ELF-1 (cell line): ENCODE data around the gene LRP2.
"Not testable (repeated sequence)": the region's sequence is repeated elsewhere in the genome, so short reads cannot be mapped to it uniquely, and the experiment has no call there.

Experiments used
- DNase-seq: peaks from one replicate; pipeline ENCODE4 v3.0.0-alpha.2; 2016; ENCODE audit warnings: low read depth, low spot score

Gene LRP2

GRCh38 chr2:169301596-169302335, 60.6 kb downstream of the LRP2 start:
- DNase-seq, result no peak

DNA sequence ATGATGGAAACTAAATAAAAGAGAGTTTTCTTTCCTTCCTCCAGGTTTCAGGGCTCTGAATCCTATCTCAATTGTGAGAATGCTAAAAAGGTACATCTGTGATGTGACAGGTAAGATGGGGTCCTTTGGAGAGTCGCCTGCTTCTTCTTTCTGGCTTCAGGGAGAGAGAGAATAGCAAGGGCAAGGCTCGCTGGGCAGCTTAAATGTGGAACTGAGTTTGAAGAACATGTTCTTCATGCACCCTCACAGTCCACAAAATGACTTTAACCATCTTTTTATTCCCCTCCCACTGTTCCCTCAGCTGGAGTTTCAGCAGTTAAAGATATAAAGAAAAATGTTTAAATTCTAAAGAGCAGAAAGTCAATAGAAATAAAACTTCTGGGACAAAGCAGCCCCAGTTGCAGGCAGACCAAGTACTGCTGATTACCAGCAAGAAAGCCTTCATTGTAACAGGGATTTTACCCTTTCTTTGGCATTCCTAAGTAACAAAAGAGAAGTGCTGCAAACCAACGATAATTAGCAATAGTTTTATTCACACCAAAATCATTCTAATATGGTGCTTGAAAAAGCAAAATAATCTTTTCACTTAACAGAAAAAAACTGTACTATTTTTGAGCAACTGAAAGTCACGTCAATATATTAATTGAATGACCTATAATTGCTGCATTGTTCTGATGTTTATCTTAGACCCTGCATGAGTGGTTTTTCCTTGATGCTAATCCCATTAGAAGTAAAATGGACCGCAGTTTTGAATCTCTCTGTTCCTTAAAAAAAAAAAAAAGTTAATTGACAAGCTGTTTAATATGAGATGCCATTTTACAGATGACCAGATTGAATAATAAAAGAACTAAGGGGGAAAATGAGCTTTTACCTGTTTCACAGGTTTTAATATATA, 61.5 kb downstream of the LRP2 start:
- no peak for DNase-seq

DNA sequence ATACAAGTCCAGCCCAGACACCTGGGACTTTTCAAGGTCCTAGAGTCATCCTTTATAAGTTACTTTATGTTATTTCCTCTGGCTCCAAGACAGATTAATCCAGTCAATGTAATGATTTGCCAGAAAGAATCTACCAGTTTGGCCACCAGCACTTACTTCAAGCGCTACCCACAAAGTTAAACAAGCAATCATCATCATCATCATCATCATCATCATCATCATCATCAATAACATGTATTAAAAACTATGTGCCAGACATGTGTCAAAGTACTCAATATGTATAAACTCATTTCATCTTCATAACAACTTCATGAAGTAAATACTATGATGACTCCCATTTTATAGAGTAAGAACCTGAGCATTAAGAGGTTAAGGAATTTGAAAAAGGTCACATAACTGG, 64.3 kb downstream of the LRP2 start:
- DNase-seq, result no peak

DNA sequence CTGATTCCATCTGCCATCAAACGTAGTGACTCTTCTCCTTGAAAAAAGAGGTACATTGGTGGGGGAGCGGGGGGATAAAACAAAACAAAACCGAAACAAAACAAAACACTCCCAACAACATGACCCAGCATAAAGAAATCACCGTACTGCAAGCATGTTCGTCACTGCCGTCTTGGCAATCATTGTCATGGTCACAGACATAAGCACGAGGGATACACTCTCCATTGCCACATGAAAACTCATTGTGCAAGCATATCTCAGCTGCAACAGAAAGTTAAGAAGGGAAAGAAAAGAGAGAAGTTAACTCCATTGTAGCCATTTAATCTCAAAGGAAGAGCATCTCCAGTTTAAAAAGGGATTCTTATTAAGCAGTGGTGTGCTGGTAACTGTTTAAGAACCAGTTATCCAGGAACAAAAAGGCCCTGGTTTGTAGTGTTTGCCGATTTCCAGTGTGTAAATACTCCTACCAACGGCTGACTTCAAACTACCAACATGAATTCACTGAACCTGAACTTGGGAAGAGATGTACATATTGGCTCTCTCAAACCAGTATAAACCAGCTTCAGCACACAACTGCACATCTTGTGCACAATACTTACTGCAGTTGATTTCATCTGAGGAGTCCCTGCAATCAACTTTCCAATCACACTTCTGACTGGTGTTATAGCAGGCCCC, 68.2 kb downstream of the LRP2 start:
- no peak for DNase-seq

- no peak for DNase-seq
Measured at GRCh38 chr2:169291517-169291916, 70.8 kb downstream of the LRP2 start.

- DNase-seq, result no peak
Measured at GRCh38 chr2:169290433-169290832, 71.9 kb downstream of the LRP2 start.

DNA sequence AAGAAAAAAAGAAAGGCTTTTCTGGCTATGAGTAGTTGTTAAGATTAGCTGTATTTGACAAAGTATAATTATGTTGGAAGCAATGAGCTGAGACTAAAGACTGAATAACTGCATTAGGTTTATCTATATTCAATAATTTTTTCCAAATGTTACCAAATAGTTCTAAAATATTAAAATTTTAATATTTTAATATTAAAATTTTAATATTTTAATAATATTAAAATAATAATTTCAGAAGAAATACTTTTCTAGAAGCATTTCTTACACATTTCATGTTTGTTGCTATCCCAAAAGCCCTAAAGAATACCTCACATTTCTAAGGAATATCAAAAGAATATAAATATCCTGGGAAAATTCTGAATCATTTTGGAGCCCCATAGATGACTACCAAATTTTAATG, 74.7 kb downstream of the LRP2 start:
- no peak for DNase-seq

DNA sequence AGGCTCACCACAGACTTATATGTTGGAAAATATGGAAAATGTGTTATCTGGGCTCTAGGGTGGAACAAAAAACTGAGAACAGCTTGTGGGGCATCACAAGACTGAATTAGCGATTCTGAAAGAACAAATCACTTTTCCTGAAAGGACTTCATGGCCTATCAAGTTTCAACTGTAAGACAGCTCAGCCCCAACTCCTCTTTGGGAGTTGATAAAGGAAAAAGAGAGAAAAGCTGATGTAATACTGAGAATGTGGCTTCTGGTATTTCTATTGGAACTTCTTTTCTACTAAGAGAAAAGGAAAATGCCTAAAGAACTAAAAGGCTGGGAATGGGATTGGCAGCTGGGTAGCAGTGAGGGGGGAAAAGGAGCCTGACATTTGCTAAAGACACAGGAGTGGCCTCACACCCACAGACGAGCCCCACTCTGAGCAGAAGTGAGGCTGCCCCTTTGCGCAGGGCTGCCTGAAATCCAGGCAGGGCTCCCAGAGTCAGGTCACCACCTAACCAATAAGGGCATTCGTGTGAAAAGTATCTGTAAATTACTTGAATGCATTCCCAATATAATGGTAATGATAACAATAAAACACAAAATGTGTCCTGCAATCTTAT, 75.6 kb downstream of the LRP2 start:
- no peak for DNase-seq

DNA sequence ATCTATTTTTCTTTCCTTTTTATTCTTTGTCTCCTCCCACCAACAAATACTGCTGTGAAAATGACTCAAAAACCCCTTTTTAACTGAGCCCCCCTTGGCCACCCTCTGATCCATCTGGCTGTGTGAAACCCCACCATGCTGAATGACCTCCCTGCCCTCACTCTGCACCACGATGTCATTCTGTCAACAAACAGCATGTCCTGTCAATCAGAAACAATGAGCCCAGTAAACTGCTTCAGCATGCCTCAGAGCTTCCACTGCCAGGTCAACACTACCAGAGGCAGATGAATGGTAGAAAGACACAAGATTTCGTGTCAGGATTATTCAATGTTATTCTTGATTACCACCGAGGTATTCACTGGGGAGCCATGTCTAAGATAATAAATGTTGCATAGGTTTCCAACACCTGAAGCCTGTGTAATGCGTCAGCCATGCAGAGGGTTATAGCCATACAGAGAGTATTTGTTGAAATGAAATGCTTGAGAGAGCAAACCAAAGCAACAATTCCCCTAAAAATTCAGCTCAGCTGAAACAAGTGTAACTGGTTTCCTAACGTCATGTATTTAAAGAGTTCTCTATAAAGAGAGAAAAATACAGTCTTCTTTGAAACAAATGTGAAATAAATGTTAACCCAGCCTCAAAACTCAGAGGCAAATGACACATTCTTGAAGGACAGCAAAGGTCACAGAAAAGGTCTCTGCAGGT, 76.7 kb downstream of the LRP2 start:
- peak; percentile 17 for DNase-seq

GRCh38 chr2:169280502-169280901, 81.8 kb downstream of the LRP2 start:
- no peak for DNase-seq

DNA sequence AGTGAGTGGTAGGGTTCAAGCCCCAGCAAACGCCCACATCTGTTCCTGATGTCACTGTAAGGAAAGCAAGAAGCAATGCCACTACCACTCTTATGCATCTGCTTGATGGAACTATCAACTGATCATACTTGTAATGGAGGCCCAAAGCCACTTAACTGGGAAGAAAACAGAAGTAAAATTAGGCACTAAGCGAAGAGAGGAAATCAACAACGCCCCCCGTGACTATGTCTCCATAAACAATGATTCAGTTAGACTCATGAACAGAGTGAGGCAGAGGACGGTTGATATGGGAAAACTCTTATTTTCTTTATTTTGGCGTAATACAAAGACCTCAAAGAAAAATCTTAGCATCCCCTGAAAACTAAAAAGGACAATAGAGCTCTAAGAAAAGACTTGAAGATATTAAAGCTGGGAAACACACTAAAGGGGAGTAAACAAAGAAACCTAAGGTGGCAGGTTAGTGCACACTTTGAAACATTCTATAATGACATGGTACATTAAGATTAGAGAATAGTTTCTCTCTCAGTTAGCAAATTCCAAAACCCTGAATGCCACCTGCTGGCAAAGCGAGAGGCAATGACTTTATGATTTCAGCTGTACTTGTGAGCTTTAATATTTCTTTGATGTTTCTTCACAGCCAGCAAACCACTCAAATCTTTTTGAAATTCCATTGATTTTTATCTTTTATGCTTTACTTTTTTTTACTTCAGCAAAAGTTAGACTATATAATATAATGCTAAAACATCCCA, 86.5 kb downstream of the LRP2 start:
- no peak for DNase-seq

DNA sequence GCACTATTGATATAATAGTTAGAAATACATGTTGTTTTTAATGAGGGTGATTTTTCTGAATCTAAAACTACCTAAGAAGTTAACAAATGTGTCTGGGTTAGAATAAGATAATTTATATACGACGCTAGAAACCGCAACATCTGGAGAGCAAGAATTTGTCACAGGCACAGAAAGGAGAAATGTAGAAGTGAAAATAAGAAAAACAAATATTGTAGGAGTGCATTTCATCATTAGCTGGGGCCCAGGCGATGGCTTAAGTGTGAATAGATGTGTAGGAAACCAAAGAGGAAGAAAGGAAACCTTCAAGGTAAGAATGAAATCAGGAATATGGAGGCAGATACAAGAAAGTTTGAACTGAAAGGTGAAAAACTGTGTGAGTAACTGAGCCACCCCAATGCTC, 90.3 kb downstream of the LRP2 start:
- no peak for DNase-seq

DNA sequence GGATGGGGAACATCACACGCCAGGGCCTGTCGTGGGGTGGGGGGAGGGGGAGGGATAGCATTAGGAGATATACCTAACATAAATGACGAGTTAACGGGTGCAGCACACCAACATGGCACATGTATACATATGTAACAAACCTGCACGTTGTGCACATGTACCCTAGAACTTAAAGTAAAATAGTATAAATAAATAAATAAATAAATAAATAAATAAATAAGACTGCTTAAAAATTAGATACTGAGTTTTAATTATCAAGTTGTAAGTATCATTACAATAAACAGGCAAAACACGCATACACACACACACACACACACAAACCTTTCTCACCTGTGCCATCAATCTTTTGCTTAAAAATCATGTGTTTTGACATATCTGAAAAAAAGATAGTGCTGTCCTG, 91.8 kb downstream of the LRP2 start:
- DNase-seq, result not testable (repeated sequence)

- no peak for DNase-seq
Measured at GRCh38 chr2:169265591-169265990, 96.7 kb downstream of the LRP2 start.

DNA sequence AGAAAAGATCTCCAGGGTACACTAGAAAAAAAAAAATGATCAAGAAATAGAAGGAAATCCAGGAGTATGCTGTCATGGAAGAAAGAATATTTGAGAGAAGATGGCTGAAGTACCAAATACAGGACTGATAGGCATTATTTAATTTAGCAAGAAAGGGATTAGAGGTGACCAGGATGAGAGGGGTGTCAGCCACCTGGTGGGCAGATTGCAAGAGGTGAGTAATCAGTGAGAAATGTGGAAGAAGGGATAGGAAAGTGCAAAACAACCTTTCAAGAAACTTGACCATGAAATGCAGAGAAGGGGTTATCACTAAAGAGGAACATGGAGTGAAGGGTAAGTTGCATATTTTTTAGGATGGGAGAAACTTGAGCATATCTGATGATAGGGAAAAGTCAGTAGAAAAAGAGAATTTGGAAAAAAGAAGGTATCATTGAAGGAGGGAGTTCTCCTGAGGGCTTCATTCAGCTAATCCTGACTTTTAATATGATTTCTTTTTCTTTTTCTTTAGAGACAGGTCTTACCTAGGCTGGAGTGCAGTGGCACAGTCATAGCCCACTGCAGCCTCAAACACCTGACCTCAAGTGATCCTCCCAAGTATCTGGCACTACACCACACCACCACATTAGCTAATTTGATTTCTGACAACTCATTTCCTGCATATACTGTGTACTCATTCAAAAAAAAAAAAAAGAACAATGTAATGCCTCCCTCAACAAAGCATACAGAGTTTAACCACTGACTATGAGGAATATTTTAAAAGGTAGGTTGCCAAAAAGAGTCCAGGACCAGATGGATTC, 101.3 kb downstream of the LRP2 start:
- DNase-seq, result no peak

DNA sequence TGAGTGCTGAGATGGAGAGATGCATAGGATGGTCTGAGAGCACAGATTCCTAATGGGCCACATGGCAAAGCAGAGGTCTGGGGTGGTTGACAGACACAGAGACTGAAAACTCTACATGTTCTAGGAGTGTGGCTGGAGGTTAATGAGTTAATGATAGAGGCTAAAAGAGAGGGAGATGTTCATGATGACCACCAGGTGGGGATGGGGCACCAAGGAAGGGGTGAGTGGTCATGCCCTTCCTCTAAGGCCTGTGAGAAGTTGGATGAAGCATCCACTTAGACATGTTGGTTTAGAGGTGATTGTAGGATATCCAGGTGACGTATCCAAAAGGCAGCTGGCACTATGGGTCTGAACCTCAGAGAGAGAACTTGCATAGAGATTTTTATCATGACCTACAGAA, 102.1 kb downstream of the LRP2 start:
- peak; percentile 18 for DNase-seq

DNA sequence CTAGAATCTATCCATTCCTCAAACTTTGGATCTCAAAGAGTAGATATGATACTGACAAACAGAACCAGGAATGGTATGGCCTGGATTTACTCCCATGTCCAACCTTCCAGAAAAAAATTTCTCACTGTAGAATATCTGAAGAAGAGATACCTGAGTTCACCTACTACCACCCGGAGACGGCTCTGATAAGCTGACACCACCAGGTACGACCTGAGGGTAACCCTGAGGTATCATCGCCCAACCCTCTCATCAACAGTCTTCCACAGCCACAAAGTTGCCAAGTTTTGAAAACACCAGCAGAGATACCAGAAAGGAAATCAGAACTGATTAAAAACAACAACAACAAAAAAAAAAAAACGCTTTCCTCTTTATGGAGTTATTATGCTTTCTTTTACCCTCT, 102.9 kb downstream of the LRP2 start:
- DNase-seq, result peak; percentile 20

DNA sequence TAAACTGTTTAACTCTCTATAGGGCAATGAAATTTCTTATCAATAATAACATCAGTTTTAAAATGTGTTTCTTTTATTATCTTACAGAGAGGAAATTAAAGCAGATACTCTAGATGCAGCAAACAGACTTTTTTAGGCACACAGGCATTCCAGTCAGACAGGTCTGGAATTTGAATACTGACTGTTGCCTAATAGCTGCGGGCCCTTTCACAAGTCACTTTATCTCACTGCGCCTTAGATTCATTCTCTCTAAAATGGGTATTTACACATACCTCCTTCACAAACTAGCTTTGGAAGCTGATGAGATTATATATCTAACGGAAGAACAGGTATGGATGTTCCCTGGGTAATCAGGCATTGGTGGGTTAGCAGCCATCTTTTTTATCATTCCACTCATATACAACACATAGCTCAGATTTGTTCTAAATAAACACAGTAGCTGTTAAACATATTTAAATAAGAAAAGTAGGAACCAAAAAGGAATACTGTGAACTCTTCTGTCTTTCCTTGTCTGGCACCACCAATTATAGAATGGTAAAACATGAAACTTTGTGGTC, 104.2 kb downstream of the LRP2 start:
- peak; percentile 32 for DNase-seq

- DNase-seq, result no peak
Measured at GRCh38 chr2:169254774-169255173, 107.6 kb downstream of the LRP2 start.

DNA sequence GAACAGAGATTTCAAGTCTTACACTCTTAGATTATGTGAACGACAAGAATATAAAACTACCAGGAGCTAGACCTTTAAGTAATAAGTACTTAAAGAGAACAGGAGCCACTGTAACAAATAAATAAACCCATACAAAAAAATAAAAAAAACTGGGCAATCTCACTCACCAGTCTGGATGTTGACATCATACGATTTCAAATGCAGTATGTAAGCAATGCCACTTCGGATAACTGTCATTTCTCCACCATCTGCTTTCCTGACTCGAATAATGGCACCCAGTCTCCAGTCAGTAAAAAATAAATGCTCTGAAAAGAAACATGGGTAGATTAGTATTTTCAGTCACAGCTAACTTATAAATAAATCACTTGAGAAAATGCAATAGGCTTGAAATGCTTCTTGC, 115.1 kb downstream of the LRP2 start:
- DNase-seq, result no peak
